22Rv1 (cell line): ENCODE data around the gene DCLK1.

Experiments used
- ZFX ChIP-seq: fragments of 450-650 bp; IDR thresholded peaks from 2 replicates; pipeline ENCODE4 v1.6.1; 2017; ENCODE audit warnings: antibody characterized with exemption, borderline replicate concordance
- TF ChIP-seq, protein P1 (sequence below): fragments of 450-650 bp; IDR thresholded peaks from 2 replicates; pipeline ENCODE4 v1.5.1; 2017; ENCODE audit warnings: mild to moderate bottlenecking

DNA sequence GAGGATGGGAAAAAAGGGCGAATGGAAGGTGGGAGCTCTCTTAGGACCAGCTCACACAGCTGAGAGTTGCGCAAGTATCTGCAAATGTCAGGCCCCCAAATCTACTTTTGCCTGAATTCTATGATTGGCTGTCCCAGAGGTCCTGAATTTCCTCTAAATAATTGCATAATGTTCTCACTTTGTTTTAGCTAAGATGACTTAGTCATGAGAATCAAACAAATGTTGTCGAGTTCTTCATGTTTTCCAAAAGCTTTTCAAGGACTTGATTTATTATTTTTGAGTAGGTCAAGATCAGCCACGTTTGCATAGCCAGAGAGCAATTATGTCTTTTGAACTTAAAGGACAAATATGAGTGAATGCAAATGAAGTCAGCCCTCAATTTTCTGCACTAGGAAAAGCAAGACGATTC is 408.1 kb downstream of the DCLK1 start:
- TF ChIP-seq, protein P1, sequence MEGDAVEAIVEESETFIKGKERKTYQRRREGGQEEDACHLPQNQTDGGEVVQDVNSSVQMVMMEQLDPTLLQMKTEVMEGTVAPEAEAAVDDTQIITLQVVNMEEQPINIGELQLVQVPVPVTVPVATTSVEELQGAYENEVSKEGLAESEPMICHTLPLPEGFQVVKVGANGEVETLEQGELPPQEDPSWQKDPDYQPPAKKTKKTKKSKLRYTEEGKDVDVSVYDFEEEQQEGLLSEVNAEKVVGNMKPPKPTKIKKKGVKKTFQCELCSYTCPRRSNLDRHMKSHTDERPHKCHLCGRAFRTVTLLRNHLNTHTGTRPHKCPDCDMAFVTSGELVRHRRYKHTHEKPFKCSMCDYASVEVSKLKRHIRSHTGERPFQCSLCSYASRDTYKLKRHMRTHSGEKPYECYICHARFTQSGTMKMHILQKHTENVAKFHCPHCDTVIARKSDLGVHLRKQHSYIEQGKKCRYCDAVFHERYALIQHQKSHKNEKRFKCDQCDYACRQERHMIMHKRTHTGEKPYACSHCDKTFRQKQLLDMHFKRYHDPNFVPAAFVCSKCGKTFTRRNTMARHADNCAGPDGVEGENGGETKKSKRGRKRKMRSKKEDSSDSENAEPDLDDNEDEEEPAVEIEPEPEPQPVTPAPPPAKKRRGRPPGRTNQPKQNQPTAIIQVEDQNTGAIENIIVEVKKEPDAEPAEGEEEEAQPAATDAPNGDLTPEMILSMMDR: no peak
- no peak for TF ChIP-seq ZFX
